Type B pancreatic cell (in vitro differentiated cells): ENCODE measurements around the gene OPA3. TPM values are rescaled to one million over a fixed set of nuclear protein-coding genes. Genes with fewer than 3 reads are reported as not detected.
"Not testable (repeated sequence)": the region's sequence is repeated elsewhere in the genome, so short reads cannot be mapped to it uniquely, and the experiment has no call there.

Experiments used
- DNase-seq: peaks from one replicate; pipeline ENCODE4 v3.0.0; 2021; ENCODE audit warnings: mixed read lengths; ENCODE audit not compliant: unreplicated experiment; ENCODE audit errors: extremely low spot score
- H3K27ac Mint-ChIP-seq: 2 replicates; pipeline ENCODE4 v1.8.0; 2021; ENCODE audit warnings: mild to moderate bottlenecking, mixed read lengths
- H3K27me3 Mint-ChIP-seq: 2 replicates; pipeline ENCODE4 v1.8.0; 2021; ENCODE audit warnings: mixed read lengths
- H3K36me3 Mint-ChIP-seq: 2 replicates; pipeline ENCODE4 v1.8.0; 2021; ENCODE audit warnings: mixed read lengths
- H3K4me1 Mint-ChIP-seq: one replicate; pipeline ENCODE4 v1.8.0; 2021; ENCODE audit warnings: mixed read lengths; ENCODE audit not compliant: unreplicated experiment
- H3K4me3 Mint-ChIP-seq: 2 replicates; pipeline ENCODE4 v1.8.0; 2021; ENCODE audit warnings: mild to moderate bottlenecking, mixed read lengths
- H3K9me3 Mint-ChIP-seq: 2 replicates; pipeline ENCODE4 v1.8.0; 2021; ENCODE audit warnings: mixed read lengths
- long read RNA-seq: library from polyadenylated mRNA; unstranded; transcript quantifications from one replicate; pipeline ENCODE4 v2.0.0, GENCODE V29; 2020
- total RNA-seq: library from RNA; stranded (reverse); gene quantifications from 2 replicates; pipeline ENCODE4 v1.2.1, GENCODE V29; 2021; ENCODE audit warnings: low replicate concordance
- TF ChIP-seq, protein P1 (sequence below): fragments of 200-600 bp; sonication (generic); conservative IDR thresholded peaks from 2 replicates; pipeline ENCODE4 v1.5.0; 2021; ENCODE audit warnings: antibody characterized with exemption, mild to moderate bottlenecking

OPA3 gene
- 10.1 and 16.2 TPM in 2 replicates for total RNA-seq
- long read RNA-seq, full-length matches to known transcripts, result 10 of 15 reads
- long read RNA-seq, partial matches to known transcripts, result 2 of 15 reads
- long read RNA-seq, other reads (novel, unspliced or antisense), result 3 of 15 reads

DNA sequence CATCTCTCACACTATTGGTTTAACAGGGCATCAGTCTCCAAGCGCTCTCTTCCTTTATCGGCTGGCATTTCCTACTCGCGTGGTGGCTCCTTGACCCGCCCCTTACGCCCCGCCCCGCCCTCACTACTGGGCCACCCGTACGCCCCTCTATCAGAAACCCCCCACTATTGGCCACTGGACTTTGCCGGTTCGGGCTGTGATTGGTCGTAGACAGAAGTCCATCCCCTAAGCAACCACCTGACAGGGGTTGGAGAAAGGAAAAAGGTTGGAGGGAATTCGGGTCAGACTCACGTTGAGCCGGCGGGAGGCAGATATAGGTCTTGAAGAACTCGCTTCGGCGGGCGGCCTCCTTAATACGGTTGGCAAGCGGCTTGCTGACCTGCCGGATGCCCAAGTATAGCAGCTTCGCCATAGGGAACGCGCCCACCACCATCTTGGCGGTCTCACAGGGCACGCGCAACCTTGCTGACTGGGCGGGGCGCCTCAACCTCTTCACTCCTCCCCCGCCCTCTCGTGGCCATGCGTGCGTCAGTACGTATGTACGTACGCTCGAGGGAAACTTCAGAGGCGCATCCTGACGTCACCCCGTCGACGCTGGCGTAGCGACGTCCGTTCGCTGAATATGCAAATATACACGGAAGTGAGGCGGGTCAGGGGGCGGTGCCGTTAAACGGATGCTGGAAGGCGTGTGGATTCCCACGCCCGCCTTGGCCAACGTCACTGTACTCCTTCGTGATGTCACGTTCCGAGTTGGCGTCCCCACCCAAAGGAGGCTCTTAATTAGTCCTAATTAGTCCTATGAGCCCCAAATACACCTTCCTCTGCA lies at the start of gene OPA3:
Gene OPA3, minus strand, starts transcription at position 471 of the 826 bp plus-strand sequence. Its CDS starts 38 bp downstream, at position 433.
- peak within 1 kb of the TSS; percentile 100 for H3K27ac Mint-ChIP-seq
- H3K36me3 Mint-ChIP-seq, result no peaks in the 10 kb centered on the region
- peaks cover 10% of the 10 kb centered on the region for H3K27me3 Mint-ChIP-seq
- H3K4me3 Mint-ChIP-seq, result peak within 1 kb of the TSS; percentile 96
- DNase-seq, result peak; percentile 98
- peaks cover 18% of the 10 kb centered on the region for H3K4me1 Mint-ChIP-seq
- TF ChIP-seq, protein P1, sequence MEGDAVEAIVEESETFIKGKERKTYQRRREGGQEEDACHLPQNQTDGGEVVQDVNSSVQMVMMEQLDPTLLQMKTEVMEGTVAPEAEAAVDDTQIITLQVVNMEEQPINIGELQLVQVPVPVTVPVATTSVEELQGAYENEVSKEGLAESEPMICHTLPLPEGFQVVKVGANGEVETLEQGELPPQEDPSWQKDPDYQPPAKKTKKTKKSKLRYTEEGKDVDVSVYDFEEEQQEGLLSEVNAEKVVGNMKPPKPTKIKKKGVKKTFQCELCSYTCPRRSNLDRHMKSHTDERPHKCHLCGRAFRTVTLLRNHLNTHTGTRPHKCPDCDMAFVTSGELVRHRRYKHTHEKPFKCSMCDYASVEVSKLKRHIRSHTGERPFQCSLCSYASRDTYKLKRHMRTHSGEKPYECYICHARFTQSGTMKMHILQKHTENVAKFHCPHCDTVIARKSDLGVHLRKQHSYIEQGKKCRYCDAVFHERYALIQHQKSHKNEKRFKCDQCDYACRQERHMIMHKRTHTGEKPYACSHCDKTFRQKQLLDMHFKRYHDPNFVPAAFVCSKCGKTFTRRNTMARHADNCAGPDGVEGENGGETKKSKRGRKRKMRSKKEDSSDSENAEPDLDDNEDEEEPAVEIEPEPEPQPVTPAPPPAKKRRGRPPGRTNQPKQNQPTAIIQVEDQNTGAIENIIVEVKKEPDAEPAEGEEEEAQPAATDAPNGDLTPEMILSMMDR, result peak; percentile 59
- H3K9me3 Mint-ChIP-seq, result no peaks in the 10 kb centered on the region

DNA sequence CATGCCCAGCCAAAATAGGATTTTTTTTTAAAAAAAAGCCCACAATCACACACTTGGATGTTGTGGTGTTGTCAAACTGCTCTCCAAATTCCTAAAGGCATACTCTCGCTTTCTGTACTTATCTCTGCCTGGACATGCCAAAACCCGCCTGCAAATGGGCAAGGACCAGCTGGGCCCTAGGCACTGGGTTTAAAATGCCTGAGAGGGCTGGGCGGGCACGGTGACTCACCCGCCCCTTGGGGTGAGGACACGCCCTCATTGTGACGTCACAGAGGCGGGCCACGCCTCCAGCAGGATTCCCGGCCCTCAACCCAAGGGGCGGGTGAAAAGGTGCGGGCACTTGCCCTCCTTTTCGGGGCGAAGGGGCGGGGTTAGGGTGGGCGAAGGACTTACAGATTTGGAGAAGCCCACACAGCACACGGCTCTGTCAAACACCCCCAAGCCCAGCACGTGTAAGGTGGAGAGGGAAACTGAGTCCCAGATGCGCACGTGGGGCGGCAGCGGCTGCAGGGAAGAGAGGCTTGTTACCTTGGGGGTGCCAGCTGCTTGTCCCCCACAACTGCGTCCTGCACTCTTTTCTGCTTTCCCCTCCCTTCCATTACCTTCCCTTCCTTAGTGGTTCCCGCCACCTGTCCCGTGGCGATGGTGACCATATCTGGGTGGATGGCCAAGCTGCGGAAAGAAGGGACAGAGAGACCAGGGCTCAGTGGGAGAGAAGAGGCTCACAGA lies 48.0 kb upstream of the OPA3 start:
- Mint-ChIP-seq H3K4me1 (peaks cover 4% of the 10 kb centered on the region), H3K9me3 (no peaks in the 10 kb centered on the region), H3K36me3 (peaks cover 4% of the 10 kb centered on the region), H3K27ac (peak overlapping the region; percentile 91), H3K4me3 (no peak overlapping the region), H3K27me3 (no peaks in the 10 kb centered on the region)
- peak; percentile 83 for DNase-seq
- TF ChIP-seq, protein P1, result no peak

DNA sequence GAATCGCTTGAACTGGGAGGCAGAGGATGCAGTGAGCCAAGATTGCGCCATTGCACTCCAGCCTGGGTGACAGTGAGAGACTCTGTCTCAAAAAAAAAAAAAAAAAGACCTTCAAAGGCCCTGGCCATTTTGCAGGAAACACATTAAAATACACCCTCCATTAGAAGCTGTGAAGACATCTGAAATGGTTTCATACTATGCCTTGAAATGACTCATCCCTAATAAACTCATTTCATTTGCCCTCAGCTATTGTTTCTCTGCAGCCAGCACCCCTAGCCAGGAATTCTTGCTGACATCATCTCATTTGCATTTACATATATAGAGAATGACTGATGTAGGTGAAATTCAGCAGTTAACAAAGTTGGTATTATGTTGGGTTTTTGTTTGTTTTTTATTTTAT lies 45.9 kb upstream of the OPA3 start:
- Mint-ChIP-seq H3K4me1 (peaks cover 4% of the 10 kb centered on the region), H3K27ac (no peak overlapping the region), H3K27me3 (no peaks in the 10 kb centered on the region), H3K36me3 (peaks cover 4% of the 10 kb centered on the region), H3K4me3 (no peak overlapping the region), H3K9me3 (no peaks in the 10 kb centered on the region)
- no peak for DNase-seq
- TF ChIP-seq, protein P1, result no peak

DNA sequence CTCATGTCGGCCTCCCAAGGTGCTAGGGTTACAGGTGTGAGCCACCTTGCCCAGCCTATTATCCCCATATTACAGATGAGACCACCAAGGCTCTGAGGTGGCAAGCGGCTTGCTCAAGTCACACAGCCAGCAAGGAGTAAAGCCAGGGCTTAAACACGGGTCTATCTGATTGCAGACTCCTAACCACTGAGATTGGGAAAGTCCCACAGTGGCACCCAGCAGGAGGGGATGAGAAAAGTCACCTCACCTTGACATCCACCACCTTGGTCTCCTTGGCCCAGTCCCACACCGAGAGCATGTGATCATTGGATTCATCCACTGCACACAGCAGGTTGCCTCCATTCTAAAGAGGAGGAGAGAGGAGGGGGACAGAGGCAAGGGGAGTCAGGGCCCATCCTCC lies 45.1 kb upstream of the OPA3 start:
- no peaks in the 10 kb centered on the region for H3K27me3 Mint-ChIP-seq
- H3K36me3 Mint-ChIP-seq, result peaks cover 4% of the 10 kb centered on the region
- no peak overlapping the region for H3K27ac Mint-ChIP-seq
- TF ChIP-seq, protein P1, result no peak
- H3K4me1 Mint-ChIP-seq, result peaks cover 4% of the 10 kb centered on the region
- H3K4me3 Mint-ChIP-seq, result no peak overlapping the region
- no peaks in the 10 kb centered on the region for H3K9me3 Mint-ChIP-seq
- DNase-seq, result no peak

DNA sequence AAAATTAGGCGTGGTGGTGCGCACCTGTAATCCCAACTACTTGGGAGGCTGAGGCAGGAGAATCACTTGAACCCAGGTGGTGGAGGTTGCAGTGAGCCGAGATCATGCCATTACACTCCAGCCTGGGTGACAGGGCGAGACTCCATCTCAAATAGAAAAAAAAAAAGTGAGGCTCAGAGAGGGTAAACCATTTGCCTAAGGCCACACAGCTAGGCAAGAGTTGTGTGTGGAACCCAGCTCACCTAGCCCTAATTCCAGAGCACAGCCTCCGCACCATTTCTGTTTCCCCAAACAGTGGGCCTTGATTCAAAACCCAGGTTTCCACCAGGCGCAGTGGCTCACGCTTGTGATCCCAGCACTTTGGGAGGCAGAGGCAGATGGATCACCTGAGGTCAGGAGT lies 43.6 kb upstream of the OPA3 start:
- H3K27ac Mint-ChIP-seq, H3K4me3 Mint-ChIP-seq, H3K9me3 Mint-ChIP-seq, H3K4me1 Mint-ChIP-seq, H3K27me3 Mint-ChIP-seq, DNase-seq: not testable (repeated sequence)
- H3K36me3 Mint-ChIP-seq, result peaks cover 11% of the 10 kb centered on the region

DNA sequence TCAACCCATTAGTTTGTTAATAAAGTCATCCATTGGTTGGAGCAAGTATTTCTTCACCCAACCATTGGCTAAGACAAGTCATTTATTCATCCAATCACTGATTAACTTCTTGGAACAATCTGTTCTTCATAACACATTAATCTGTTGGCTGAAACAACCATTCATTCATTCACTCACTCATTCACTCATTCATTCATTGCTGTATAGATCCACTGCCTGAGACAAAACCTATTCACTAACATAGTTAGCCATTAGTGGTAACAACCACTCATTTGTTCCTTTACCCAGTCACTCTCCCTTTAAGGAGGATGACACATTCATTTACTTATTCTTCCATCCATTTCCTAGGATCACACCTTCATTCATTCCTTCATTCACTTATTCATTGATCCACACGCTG lies 39.4 kb upstream of the OPA3 start:
- Mint-ChIP-seq H3K9me3 (no peaks in the 10 kb centered on the region), H3K4me1 (no peaks in the 10 kb centered on the region), H3K4me3 (no peak overlapping the region), H3K27ac (no peak overlapping the region), H3K36me3 (peaks cover 13% of the 10 kb centered on the region), H3K27me3 (no peaks in the 10 kb centered on the region)
- DNase-seq, result no peak
- TF ChIP-seq, protein P1, result no peak
